Central memory CD8-positive, alpha-beta T cell (primary cell): ENCODE measurements around the gene SNAI3.

Experiments
- ATAC-seq: fragments of 150-1000 bp; cut with Tn5 transposase; replicated peaks from 2 replicates; pipeline ENCODE4 v1.10.0; 2022; ENCODE audit warnings: mild to moderate bottlenecking, moderate FRiP score, moderate number of reproducible peaks; ENCODE audit not compliant: poor library complexity, severe bottlenecking; ENCODE audit errors: extremely low read depth
- DNase-seq, 2 donors: peaks; one replicate each; pipeline ENCODE4 v3.0.0; 2021; ENCODE audit warnings: low spot score in 2 of 2
- H3K27ac Mint-ChIP-seq: one replicate; pipeline ENCODE4 v1.8.0; 2022; ENCODE audit warnings: low read depth, mild to moderate bottlenecking, moderate library complexity, mixed read lengths
- H3K27me3 Mint-ChIP-seq: one replicate; pipeline ENCODE4 v1.8.0; 2022; ENCODE audit warnings: mixed read lengths
- H3K36me3 Mint-ChIP-seq: one replicate; pipeline ENCODE4 v1.8.0; 2022; ENCODE audit warnings: mild to moderate bottlenecking, moderate library complexity, mixed read lengths; ENCODE audit not compliant: insufficient read depth
- H3K4me1 Mint-ChIP-seq: one replicate; pipeline ENCODE4 v1.8.0; 2022; ENCODE audit warnings: mixed read lengths
- H3K4me3 Mint-ChIP-seq: one replicate; pipeline ENCODE4 v1.8.0; 2022; ENCODE audit warnings: mild to moderate bottlenecking, moderate library complexity, mixed read lengths
- H3K9me3 Mint-ChIP-seq: one replicate; pipeline ENCODE4 v1.8.0; 2022; ENCODE audit warnings: mixed read lengths

The SNAI3 gene

GRCh38 chr16:88659160-88659559 lies 27.1 kb downstream of the SNAI3 start:
- H3K9me3 Mint-ChIP-seq = no peaks in the 10 kb centered on the region
- DNase-seq (no peak), ATAC-seq (no peak)
- no peak overlapping the region for H3K4me3 Mint-ChIP-seq
- peaks cover 6% of the 10 kb centered on the region for H3K36me3 Mint-ChIP-seq
- H3K4me1 Mint-ChIP-seq = peaks cover 12% of the 10 kb centered on the region
- no peaks in the 10 kb centered on the region for H3K27me3 Mint-ChIP-seq
- H3K27ac Mint-ChIP-seq = no peak overlapping the region

GRCh38 chr16:88658714-88659113 lies 27.6 kb downstream of the SNAI3 start:
- ATAC-seq (no peak), DNase-seq (no peak)
- Mint-ChIP-seq H3K36me3 (peaks cover 6% of the 10 kb centered on the region), H3K27me3 (no peaks in the 10 kb centered on the region), H3K9me3 (no peaks in the 10 kb centered on the region), H3K4me1 (peaks cover 12% of the 10 kb centered on the region), H3K4me3 (no peak overlapping the region), H3K27ac (no peak overlapping the region)

GRCh38 chr16:88657371-88657770 lies 28.9 kb downstream of the SNAI3 start:
- Mint-ChIP-seq H3K27ac (no peak overlapping the region), H3K4me1 (peaks cover 12% of the 10 kb centered on the region), H3K9me3 (no peaks in the 10 kb centered on the region), H3K36me3 (peaks cover under 1% of the 10 kb centered on the region), H3K27me3 (no peaks in the 10 kb centered on the region), H3K4me3 (no peak overlapping the region)
- no peak for DNase-seq
- ATAC-seq = no peak

GRCh38 chr16:88656291-88656980 lies 29.9 kb downstream of the SNAI3 start:
- no peak for DNase-seq
- Mint-ChIP-seq H3K36me3 (peaks cover 1% of the 10 kb centered on the region), H3K4me1 (peaks cover 7% of the 10 kb centered on the region), H3K4me3 (no peak overlapping the region), H3K27ac (no peak overlapping the region), H3K9me3 (no peaks in the 10 kb centered on the region), H3K27me3 (no peaks in the 10 kb centered on the region)
- no peak for ATAC-seq

GRCh38 chr16:88655733-88656281 lies 30.5 kb downstream of the SNAI3 start:
- ATAC-seq = no peak
- Mint-ChIP-seq H3K27ac (no peak overlapping the region), H3K4me3 (no peak overlapping the region), H3K9me3 (no peaks in the 10 kb centered on the region), H3K4me1 (peaks cover 7% of the 10 kb centered on the region), H3K36me3 (peaks cover 5% of the 10 kb centered on the region), H3K27me3 (no peaks in the 10 kb centered on the region)
- no peak for DNase-seq

- H3K9me3 Mint-ChIP-seq = no peaks in the 10 kb centered on the region
- peaks cover 7% of the 10 kb centered on the region for H3K4me1 Mint-ChIP-seq
- peak overlapping the region; percentile 75 for H3K27ac Mint-ChIP-seq
- H3K27me3 Mint-ChIP-seq = no peaks in the 10 kb centered on the region
- ATAC-seq = no peak
- DNase-seq = no peak
- H3K36me3 Mint-ChIP-seq = peaks cover 8% of the 10 kb centered on the region
- no peak overlapping the region for H3K4me3 Mint-ChIP-seq
Observed at GRCh38 chr16:88655053-88655732, 31.1 kb downstream of the SNAI3 start.

DNA sequence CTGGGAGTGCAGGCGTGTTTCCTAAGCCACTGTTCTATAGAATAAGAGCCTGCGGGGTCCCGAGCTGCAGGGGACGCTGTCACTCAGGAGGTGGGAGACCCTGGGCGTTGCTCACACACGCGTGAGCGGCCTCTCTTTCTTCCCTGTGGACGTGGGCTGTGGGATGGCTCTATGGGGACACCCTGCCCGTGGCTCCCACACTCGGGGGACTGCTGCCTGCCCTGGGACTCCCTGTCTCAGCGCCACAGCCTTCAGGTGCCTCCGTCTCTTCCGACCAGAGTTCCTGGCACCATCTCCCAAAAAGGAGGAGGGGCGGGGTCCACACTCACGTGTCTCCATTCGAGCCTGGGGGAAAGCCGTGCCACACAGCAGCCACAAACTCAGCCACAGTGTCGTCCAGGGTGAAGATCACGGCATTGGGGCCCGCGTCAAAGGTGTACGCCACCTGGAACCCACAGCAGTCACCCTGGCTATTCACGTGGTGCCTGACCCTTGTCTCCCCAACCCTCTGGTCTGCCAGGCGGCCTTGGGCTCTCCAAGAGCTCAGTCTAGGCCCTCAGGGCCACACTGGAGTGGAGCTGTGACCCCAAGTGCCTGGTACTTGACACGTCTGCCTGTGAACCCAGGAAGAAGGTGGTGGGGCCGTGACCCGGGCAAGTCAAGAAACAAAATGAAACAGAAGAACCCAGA lies 31.8 kb downstream of the SNAI3 start:
- ATAC-seq (no peak), DNase-seq (no peak)
- peaks cover 10% of the 10 kb centered on the region for H3K36me3 Mint-ChIP-seq
- no peaks in the 10 kb centered on the region for H3K9me3 Mint-ChIP-seq
- H3K27ac Mint-ChIP-seq = peak overlapping the region; percentile 75
- H3K4me3 Mint-ChIP-seq = no peak overlapping the region
- H3K27me3 Mint-ChIP-seq = no peaks in the 10 kb centered on the region
- H3K4me1 Mint-ChIP-seq = peaks cover 8% of the 10 kb centered on the region

DNA sequence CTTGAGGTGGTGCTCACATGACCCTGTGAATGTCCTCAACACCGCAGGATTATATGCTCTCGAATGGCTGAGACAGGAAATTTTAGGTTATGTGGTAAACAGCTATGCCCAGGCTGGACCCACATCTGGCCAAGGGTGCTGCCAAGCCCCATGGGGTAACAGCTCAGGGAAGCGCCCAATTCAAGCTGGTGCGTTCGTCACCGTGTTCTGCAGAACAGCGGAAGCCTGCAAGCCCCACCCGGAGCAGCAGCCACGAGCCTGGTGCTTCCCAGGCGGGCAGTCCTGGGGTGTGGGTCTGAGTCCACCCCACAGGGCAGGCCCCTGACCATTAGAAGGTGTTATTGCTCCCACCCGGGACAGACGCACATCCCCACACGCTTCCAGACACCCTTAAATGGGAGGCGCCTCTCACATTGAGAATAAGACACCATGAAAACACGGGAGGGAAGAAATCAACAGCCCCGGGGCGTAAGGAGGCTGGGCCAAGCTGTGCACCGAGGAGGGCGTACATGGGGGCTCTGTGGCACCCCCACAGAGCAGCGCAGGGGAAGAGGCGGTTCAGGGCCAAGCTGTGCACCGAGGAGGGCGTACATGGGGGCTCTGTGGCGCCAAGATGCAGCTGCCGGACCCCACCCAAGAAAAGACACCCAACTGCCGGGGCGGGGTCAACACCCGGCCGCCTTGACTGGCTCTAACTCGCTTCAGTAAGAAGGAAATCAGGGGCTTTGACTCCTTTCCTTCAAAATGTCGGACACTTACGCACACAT lies 32.5 kb downstream of the SNAI3 start:
- Mint-ChIP-seq H3K4me1 (peaks cover 14% of the 10 kb centered on the region), H3K36me3 (peaks cover 16% of the 10 kb centered on the region), H3K27me3 (no peaks in the 10 kb centered on the region), H3K9me3 (no peaks in the 10 kb centered on the region), H3K4me3 (no peak overlapping the region), H3K27ac (peak overlapping the region; percentile 46)
- ATAC-seq = no peak
- DNase-seq = no peak

DNA sequence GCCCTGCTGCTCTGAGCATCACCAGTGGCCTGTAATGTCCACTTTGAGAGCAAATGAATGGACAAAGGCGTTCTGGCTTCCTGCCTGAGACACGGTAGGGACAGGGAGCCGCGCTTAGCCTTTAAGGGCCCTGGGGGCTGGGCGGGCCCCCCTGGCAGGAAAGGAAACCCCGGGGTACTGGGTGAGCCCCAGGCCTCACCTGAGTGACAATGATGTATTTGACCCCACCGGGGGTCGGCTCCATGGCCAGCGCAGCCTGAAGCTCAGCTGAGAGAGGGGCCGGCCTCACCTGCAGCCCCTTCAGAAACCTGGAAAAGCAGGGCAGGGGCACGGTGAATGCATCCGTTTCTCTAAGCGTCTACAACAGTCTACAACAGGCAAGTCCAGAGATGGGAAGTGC lies 33.2 kb downstream of the SNAI3 start:
- H3K36me3 Mint-ChIP-seq = peaks cover 20% of the 10 kb centered on the region
- ATAC-seq = no peak

GRCh38 chr16:88652762-88653063 lies 33.6 kb downstream of the SNAI3 start:
- no peak for ATAC-seq
- no peak overlapping the region for H3K27ac Mint-ChIP-seq
- H3K4me3 Mint-ChIP-seq = no peak overlapping the region

More for the DNA sequence above, 33.2 kb downstream of the SNAI3 start:
- Mint-ChIP-seq H3K9me3 (no peaks in the 10 kb centered on the region), H3K4me1 (peaks cover 14% of the 10 kb centered on the region), H3K4me3 (no peak overlapping the region), H3K27ac (peak overlapping the region; percentile 46), H3K27me3 (no peaks in the 10 kb centered on the region)
- no peak for DNase-seq

DNA sequence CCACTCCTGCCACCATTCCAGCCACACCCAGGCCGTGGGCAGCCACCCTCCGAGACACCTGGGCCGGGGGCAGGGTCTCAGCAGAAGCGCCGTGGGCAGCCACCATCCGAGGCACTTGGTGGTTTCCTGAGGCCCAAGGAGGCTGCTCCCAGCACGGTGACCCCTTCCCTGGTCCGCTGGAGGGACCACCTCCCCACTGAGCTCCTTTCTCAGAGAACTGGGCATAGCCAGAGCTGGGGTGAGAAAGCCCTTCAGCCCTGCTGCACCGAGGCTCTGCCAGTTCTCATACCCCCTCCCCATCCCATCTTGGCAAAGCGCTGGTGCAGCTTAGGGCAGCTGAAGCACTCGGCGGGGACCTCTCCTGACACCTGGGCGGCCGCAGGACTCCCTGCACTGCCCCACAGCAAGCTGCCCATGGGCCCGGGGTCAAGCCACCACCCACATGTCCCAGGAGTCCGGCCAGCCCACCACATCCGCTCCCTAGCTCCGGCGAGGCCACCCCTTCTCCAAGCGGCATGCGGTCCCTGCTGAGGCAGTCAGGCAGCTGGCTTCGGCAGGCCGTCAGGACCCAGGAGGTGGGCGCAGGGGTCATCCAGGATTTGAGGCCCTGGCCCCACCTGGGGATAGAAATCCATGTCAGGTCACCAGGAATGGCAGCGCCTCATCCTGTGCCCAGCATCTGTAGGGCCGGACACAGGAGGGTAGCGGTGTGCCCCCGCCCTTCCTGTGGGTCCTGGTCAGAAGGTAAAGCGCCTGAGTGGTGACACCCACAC lies 34.1 kb downstream of the SNAI3 start:
- peak overlapping the region; percentile 92 for H3K27ac Mint-ChIP-seq
- peaks cover 21% of the 10 kb centered on the region for H3K36me3 Mint-ChIP-seq

More at GRCh38 chr16:88652762-88653063, 33.6 kb downstream of the SNAI3 start:
- Mint-ChIP-seq H3K36me3 (peaks cover 20% of the 10 kb centered on the region), H3K9me3 (no peaks in the 10 kb centered on the region), H3K27me3 (no peaks in the 10 kb centered on the region), H3K4me1 (peaks cover 14% of the 10 kb centered on the region)
- no peak for DNase-seq

More for the DNA sequence above, 34.1 kb downstream of the SNAI3 start:
- Mint-ChIP-seq H3K9me3 (no peaks in the 10 kb centered on the region), H3K4me1 (peaks cover 14% of the 10 kb centered on the region), H3K27me3 (no peaks in the 10 kb centered on the region), H3K4me3 (peak overlapping the region; percentile 87)
- ATAC-seq (no peak), DNase-seq (no peak)
